ENCODE results near the gene GSK3A.

GSK3A gene

DNA sequence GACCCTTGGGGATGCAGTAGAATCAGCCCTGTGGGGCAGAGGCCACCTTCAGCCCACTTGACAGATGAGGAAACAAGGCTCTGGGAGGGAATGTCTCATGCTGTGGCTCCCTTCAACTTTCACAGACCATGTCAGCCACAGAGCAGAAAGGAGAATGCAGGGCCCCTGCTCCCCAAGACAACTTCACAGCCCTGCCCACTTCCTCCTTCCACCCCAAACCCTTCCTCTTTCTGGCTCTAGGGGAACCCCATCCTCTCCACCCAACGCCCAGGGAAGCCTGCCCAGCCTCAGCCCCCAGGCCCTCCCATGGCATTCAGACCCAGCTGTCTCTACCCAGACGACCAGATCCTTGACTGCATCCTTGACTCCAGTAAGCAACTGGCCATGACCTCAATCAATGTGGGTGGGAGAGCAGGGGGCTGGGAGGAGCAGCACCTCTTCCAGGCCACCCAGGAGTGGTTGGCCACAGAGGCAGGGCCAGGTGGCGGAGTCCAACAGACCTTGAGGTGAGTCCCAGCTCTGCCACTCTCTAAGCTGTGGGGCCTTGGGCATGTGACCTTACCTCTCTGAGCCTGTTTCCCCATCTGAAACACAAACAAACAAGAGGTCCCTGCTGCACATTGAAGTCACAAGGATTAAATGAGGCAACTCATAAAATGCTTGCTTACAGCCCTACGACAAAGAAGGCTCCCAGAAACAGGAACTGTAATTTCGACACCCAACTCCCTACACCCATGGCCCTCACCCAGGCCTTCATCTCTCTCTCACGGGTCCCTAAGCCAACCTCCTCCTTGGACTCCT, 40.7 kb downstream of the GSK3A start:
- in situ Hi-C loops (cut with MboI; ENCODE audit: low sequenced_read_pairs): no loop called here

DNA sequence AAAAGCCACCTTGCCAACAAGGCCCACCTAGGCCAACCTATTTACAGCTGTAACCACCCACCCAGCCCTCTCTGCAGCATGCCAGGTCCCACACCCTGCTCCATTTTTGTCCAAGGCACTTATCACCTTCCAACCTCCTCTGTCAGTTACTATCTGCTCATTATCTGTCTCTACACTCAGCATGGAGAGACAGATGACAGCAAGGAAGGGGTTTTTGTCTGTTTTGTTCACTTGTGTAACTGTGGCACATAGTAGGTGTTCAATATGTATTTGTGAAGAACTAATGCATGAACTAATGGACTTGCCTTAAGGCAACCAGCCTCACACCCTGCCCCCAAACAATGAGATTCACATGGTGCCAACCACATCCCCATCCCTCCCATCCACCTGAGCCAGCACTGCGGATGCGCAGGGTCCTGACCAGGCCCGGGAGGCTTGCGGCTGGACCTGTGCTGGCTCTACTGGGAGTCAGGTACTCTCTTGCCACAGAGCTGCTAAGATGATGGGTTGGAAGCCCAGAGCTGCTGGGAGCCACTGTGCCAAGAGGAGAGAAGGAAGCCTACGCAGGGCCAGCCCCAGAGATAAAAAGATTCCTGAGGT, 42.2 kb downstream of the GSK3A start:
- in situ Hi-C loops (cut with MboI; ENCODE audit: low sequenced_read_pairs): no loop called here

DNA sequence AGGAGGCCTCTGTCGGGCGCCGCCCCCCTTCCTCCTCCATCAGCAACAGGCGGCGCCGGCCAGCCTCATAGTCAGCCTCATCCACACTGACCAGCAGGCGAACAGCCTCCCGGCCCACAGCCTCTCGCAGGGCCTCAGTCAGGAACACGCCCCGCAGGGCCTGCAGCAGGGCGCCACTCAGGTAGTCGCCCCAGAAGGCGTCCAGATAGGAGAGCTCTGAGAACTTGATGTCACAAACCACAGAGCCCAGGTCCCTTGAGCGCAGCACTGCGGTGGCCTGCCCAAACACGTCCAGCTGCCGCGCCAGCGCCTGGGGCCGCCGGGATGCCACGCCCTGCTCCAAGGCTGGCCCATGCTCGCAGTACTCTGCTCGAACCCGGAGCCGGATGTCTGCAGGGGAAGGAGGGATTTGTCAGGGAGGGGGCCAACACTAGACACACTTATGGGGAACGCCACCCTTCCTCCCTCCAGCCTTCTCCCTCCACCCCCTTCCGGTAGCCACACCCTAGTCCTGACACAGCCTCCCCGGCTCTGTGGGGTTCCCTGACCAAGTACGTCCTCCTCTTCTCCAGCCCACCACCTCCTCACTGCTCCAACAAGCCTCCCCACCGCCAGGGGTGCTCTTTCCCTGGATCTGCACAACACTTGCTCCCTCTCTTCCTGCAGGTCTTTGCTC, 42.8 kb downstream of the GSK3A start:
- in situ Hi-C loops (cut with MboI; ENCODE audit: low sequenced_read_pairs): no loop called here

DNA sequence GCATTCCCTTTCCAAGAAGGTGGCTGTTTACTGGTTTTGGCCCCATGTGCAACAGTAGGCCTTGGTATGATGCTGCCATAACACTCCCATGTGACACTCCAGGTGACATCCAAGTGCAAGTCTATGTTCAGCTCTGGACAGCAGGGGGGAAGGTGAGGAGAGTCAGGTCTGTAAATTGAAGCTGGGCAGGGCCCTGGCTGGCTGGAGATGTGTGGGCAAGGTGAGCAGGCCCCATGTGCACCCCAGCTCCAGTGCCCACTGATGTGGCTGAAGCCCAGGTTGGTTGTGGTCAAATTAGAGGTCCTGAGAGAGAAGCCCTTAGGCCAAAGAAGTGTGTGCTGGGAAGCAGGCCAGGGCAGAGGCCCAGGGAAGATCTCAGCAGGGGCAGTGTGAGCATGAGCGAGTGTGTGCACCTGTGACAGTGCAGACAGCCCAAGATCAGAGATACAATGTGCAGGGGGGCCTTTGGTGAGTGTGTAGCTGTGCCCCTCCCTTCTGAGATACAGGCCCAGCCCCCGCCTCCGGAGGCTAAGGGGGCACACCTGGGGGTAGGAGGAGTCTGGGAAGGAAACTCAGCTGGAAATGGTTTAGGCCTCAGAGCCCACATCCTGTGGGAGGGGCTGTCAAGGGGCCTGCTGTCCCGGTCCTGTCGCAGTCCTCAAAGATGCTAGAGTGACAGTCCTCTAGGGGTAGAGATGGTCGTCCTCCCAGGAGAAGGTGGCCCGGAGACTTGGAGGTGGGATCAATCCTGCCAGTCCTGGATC, 43.5 kb downstream of the GSK3A start:
- in situ Hi-C loops (cut with MboI; ENCODE audit: low sequenced_read_pairs): no loop called here

DNA sequence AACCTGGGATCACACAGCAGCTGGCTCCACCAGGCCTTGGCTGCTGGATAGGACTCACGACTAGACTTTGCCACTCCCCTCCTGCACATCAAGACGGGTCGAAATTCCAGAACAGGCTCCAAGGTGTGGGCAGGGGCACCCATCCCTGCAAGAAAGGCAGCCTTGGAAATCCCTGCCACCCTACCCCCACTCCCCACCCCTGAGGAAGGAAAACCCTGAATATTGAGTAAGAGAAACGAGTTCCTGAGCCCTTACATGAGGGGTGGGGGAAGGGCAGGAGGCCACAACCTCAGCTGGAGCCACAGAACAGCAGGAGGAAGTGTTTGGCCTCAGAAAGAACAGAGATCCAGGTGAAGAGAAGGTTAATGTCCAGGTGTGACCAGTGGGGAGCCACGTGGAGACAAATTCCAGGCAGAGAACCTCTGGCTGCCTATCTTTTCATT, 45.0 kb downstream of the GSK3A start:
- in situ Hi-C loops (cut with MboI; ENCODE audit: low sequenced_read_pairs): no loop called here

DNA sequence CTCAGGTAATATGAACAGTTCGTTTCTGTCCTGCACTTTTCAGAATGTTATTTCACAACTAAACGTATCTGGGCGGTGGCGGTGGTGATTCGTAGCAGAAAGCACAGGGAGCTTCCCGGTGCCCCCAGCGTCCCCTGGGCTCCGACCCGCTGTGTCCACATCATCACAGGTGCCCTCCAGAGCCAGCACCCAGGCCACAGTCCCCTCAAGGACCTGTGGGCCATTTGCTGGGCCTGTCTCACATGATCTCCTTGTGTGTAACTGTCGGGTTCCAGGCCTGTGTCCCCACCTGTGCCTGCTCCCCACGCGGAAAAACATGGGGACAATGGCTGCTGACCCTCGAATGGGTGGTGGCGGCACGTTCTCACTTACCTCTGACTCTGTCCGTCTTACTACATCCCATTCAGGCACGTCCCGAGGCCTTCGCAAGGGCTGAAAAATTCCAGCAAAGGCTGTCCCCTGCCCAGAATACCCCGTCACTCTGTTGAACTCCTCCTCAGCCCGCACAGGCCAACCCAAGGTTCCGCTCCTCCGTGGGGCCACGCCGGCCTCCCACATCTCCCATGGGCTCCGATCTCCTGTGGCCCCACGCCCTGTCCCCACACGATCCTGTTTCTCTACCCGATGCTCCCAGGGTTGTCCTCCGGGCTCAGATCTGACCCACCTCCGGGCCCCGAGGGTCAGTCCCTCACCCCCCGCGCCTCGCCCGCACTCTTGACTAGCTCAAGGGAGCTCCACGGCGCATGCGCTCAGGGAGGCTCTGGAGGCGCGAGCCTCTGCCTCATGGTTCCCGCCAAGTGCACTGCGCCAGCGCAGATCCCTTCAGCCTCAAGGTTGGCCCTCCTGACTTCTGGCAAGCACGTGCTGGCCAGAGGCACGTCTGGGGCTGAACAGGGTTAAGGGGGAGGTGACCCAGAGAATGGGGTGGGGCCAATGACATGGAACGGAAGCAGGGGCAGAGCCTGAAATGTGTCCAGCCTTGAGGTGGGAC, 46.1 kb downstream of the GSK3A start:
- in situ Hi-C loops (cut with MboI; ENCODE audit: low sequenced_read_pairs): no loop called here

DNA sequence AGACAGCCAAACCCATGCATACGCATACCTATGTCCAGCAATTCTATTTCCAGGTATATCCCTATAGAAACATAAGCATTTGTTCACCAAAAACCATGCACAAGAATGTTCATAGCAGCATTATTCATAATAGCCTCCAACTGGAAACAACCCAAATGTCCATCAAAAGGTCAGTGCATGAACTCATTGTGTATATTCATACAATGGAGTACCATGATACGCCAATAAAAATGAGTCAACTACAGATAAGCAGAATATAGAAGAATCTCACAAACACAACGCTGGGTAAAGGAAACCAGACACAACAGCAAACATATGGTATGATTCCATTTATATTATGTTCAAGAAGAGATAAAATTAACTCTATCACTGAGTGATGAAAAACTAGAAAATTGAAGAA, 48.7 kb downstream of the GSK3A start:
- in situ Hi-C loops (cut with MboI; ENCODE audit: low sequenced_read_pairs): no loop called here

DNA sequence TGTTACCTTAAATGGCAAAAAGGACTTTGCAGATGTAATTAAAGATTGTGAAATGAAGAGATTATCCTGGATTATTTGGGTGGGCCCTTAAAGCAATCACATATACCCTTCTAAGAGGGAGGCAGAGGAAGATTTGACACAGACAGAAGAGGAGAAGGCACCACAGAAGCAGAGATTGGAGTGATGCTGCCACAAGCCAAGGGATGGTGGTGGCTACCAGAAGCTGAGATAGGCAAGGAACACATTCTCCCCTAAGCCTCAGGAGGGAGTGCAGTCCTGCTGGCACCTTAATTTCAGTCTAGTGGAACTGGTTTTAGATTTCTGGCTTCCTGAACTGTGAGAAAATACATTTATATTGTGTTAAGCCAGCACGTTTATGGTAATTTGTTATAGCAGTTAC, 49.1 kb downstream of the GSK3A start:
- in situ Hi-C loops (cut with MboI; ENCODE audit: low sequenced_read_pairs): no loop called here

DNA sequence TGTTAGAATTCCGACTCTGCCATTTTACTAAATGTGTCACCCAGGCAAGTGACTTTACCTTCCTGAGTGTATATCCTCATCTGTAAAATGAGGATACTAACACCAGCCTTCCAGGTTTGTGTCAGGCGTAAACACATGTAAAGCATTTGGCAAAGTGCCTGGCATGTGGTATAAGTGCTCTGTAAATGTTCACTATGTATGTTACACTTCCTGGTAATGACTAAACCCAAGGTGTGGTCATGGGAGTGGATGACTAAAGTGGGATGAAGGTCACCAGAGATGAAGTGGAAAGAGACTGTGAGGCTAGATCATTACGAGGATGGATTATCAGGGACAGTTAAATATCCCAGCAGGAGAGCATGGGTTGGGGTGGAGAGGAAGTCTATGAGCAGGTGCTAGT, 50.5 kb downstream of the GSK3A start:
- in situ Hi-C loops (cut with MboI; ENCODE audit: low sequenced_read_pairs): no loop called here

DNA sequence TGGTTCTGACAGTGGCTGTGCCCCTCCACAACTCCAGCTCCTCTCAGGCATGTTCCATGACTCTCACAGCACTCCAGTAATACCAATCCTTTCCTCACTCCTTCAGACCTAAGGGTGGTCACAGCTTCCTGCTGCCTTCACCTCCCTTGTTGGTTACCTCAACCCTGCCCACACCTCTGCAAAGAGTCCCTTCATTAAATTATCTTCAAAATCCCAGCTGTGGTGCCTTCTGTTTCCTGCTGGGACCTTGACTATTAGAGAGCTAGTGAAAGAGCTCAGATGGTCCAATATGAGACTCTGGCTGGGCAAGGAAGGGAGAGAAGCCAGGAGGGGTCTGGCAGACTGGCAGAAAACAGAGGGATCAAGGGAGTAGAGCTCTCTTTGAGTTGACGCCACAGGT, 51.1 kb downstream of the GSK3A start:
- in situ Hi-C loops (cut with MboI; ENCODE audit: low sequenced_read_pairs): no loop called here

DNA sequence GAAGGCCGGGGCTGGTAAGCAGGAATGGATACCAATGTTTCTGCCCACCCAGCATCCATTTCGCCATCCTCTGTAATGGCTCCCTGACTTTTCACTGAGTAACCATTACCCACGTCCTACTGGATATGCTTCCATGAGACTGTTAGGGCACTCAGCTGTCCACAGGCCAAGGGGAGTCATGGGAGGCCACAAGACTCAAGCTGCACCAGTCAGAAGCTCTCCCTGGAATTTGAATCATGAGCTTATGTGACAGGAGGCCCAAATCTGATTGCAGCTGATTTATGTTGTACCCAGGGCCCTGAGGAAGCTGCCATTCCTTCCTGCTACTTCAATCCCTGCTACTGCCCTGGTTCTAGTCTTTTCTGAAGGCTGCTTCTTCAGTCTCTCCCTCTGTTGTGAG, 53.3 kb downstream of the GSK3A start:
- in situ Hi-C loops (cut with MboI; ENCODE audit: low sequenced_read_pairs): no loop called here

DNA sequence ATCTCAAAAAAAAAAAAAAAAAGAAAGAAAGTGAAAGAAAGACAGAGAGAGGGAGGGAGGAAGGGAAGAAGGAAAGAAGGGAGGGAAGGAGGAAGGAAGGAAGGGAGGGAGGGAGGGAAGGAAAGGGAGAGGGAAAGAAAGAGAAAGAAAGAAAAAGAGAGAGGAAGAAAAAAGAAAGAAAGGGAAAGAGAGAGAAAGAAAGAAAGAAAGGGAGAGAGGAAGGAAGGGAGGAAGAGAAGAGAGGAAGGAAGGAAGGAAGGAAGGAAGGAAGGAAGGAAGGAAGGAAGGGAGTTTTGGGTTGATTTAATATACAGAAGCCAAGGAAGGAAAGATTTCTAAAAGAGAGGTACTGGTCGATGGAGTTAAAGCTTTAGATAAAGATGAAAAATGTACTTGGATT, 53.7 kb downstream of the GSK3A start:
- in situ Hi-C loops (cut with MboI; ENCODE audit: low sequenced_read_pairs): no loop called here

DNA sequence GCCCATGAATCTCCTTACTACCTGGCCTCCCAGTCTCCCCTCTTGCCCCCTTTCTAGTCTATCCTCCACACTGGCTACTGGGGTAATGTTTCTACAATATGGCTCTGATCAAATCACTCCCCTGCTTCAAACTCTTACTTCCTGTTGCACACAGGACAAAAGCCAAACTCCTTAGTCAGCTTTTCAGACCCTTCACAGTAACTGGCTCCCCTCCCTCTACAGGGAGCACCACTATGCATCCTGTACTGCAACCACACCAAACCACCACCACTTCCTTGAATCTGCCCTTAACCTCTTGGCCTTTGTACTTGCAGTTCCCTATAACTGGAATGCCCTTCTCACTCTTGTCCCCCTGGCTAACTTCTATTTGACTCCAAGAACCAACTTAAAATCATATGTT, 57.1 kb downstream of the GSK3A start:
- in situ Hi-C loops (cut with MboI; ENCODE audit: low sequenced_read_pairs): no loop called here

DNA sequence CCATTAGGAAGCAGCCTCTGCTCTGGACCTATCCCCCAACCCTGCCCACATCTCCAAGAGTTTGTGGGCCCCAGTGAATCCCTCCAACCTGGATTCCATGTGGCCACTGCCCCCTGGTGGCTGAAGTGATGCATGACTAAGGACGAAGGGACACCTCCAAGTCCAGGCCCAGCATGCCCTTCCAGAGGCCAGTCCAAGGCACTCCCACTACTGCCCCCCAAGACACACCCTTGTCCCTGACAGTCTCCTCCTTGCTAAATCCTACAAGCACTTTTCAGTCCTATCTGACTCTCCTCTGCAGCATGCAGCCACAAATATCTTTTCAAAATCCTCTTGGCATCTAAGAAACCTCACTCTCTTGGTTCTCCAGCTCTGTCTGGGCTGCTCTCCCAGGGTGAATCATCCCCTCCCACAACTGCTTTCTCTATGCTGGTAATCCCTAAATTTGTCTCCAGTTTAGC, 58.0 kb downstream of the GSK3A start:
- in situ Hi-C loops (cut with MboI; ENCODE audit: low sequenced_read_pairs): no loop called here
